WTC11 (cell line): ENCODE measurements around the gene SDC1. TPM values are rescaled to one million over a fixed set of nuclear protein-coding genes. Genes with fewer than 3 reads are reported as not detected.

ENCODE experiments used
- ATAC-seq: fragments of 200-7000 bp; cut with Tn5 transposase; 2 replicates; pipeline ENCODE4 v1.10.0; 2021; ENCODE audit warnings: mild to moderate bottlenecking, moderate library complexity
- CTCF ChIA-PET: fragments of 300-600 bp; sonication (Branson Sonifier 250); formaldehyde crosslinking; loops from one replicate; lab custom pipeline; 2021; ENCODE audit warnings: antibody characterized with exemption; lab: Charles Lee
- POLR2A ChIA-PET: fragments of 350-600 bp; sonication (Branson Sonifier 250); formaldehyde crosslinking; loops from one replicate; lab custom pipeline; 2021; ENCODE audit warnings: antibody characterized with exemption; lab: Charles Lee
- DNase-seq: peaks from one replicate; pipeline ENCODE4 v3.0.0; 2021; ENCODE audit warnings: low spot score
- H3K27ac Mint-ChIP-seq: 2 replicates; pipeline ENCODE4 v1.8.0; 2021; ENCODE audit warnings: mixed read lengths
- H3K27me3 Mint-ChIP-seq: 2 replicates; pipeline ENCODE4 v1.8.0; 2021; ENCODE audit warnings: low read depth, mild to moderate bottlenecking, moderate library complexity, mixed read lengths
- H3K36me3 Mint-ChIP-seq: 2 replicates; pipeline ENCODE4 v1.8.0; 2021; ENCODE audit warnings: mixed read lengths
- H3K4me1 Mint-ChIP-seq: 2 replicates; pipeline ENCODE4 v1.8.0; 2022; ENCODE audit warnings: mixed read lengths
- H3K4me3 Mint-ChIP-seq: 2 replicates; pipeline ENCODE4 v1.8.0; 2021; ENCODE audit warnings: mild to moderate bottlenecking, moderate library complexity, mixed read lengths
- H3K9me3 Mint-ChIP-seq: 2 replicates; pipeline ENCODE4 v1.8.0; 2021; ENCODE audit warnings: mixed read lengths
- GRHL2 ChIP-seq: fragments of 250-450 bp; sonication (Bioruptor Pico); IDR thresholded peaks from 2 replicates; pipeline ENCODE4 v1.8.0; 2022; ENCODE audit warnings: mild to moderate bottlenecking, moderate library complexity; ENCODE audit not compliant: insufficient replicate concordance, severe bottlenecking
- IRF2 ChIP-seq: sonication (generic); formaldehyde crosslinking; IDR thresholded peaks from 2 replicates; pipeline ENCODE4 v1.8.0; 2022; ENCODE audit warnings: low read depth, missing genetic modification reagents, borderline replicate concordance
- NFE2L1 ChIP-seq: sonication (generic); formaldehyde crosslinking; IDR thresholded peaks from 2 replicates; pipeline ENCODE4 v1.8.1; 2023; ENCODE audit warnings: missing genetic modification reagents
- NR2C2 ChIP-seq: sonication (generic); formaldehyde crosslinking; IDR thresholded peaks from 2 replicates; pipeline ENCODE4 v1.8.0; 2022; ENCODE audit warnings: mild to moderate bottlenecking, missing genetic modification reagents
- SMAD4 ChIP-seq: sonication (generic); formaldehyde crosslinking; IDR thresholded peaks from 2 replicates; pipeline ENCODE4 v1.8.0; 2022; ENCODE audit warnings: mild to moderate bottlenecking, missing genetic modification reagents
- SP1 ChIP-seq: sonication (generic); formaldehyde crosslinking; conservative IDR thresholded peaks from 2 replicates; pipeline ENCODE4 v1.8.1; 2022; ENCODE audit warnings: missing genetic modification reagents
- TCF7 ChIP-seq: sonication (generic); formaldehyde crosslinking; IDR thresholded peaks from 2 replicates; pipeline ENCODE4 v1.8.0; 2022; ENCODE audit warnings: mild to moderate bottlenecking, low read depth, missing genetic modification reagents, moderate library complexity
- ZBTB21 ChIP-seq: sonication (generic); formaldehyde crosslinking; IDR thresholded peaks from 2 replicates; pipeline ENCODE4 v1.8.1; 2023; ENCODE audit warnings: mild to moderate bottlenecking, missing genetic modification reagents, borderline replicate concordance
- ZNF232 ChIP-seq: sonication (generic); formaldehyde crosslinking; IDR thresholded peaks from 2 replicates; pipeline ENCODE4 v1.8.0; 2022; ENCODE audit warnings: mild to moderate bottlenecking, missing genetic modification reagents
- ZNF317 ChIP-seq: sonication (generic); formaldehyde crosslinking; IDR thresholded peaks from 2 replicates; pipeline ENCODE4 v1.8.1; 2023; ENCODE audit warnings: low read depth, mild to moderate bottlenecking, moderate library complexity, missing genetic modification reagents, borderline replicate concordance
- ZNF671 ChIP-seq: fragments of 250-450 bp; sonication (Bioruptor Pico); IDR thresholded peaks from 2 replicates; pipeline ENCODE4 v1.8.0; 2021; ENCODE audit warnings: mild to moderate bottlenecking
- total RNA-seq: library from RNA; stranded (reverse); gene quantifications from 3 replicates; pipeline ENCODE4 v1.2.3, GENCODE V29; 2021
- TF ChIP-seq, protein P1 (sequence below): sonication (generic); formaldehyde crosslinking; IDR thresholded peaks from 2 replicates; pipeline ENCODE4 v1.8.1; 2022; ENCODE audit warnings: missing genetic modification reagents, borderline replicate concordance
- TF ChIP-seq, protein P2 (sequence below): sonication (generic); formaldehyde crosslinking; IDR thresholded peaks from 2 replicates; pipeline ENCODE4 v1.8.1; 2023; ENCODE audit warnings: mild to moderate bottlenecking, missing genetic modification reagents, moderate library complexity
- TF ChIP-seq, protein P3 (sequence below): sonication (generic); formaldehyde crosslinking; IDR thresholded peaks from 2 replicates; pipeline ENCODE4 v1.8.0; 2023; ENCODE audit warnings: missing genetic modification reagents
- TF ChIP-seq, protein P4 (sequence below): fragments of 250-450 bp; sonication (Bioruptor Pico); IDR thresholded peaks from 2 replicates; pipeline ENCODE4 v1.8.0; 2021; ENCODE audit warnings: mild to moderate bottlenecking
- TF ChIP-seq, protein P5 (sequence below): sonication (generic); formaldehyde crosslinking; IDR thresholded peaks from 2 replicates; pipeline ENCODE4 v1.8.0; 2022; ENCODE audit warnings: missing genetic modification reagents

Gene SDC1
- total RNA-seq, 1 experiment from 2014 or later, result 52.6 TPM

DNA sequence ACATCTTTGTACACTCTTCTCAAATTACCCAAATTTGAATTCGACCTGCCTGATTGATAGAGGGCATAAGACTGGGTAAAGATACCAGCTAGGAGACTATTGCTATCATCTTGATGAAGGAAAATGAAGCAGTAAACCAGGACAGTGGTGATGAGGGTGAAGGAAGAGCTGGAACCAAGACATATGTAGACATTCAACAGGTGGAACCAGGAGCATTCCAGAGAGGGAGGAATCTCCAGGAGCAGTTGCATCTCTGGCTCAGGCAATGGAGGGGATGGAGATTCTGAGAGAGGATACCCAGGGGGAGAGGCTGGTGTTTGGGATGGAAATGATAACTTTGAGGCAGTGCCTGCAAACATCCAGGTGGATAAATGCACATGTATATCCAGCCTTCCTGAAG, 41.6 kb downstream of the SDC1 start:
- TF ChIP-seq ZNF671 (CRISPR knock-in tag) (no peak), NFE2L1 (no peak)
- TF ChIP-seq, protein P1, sequence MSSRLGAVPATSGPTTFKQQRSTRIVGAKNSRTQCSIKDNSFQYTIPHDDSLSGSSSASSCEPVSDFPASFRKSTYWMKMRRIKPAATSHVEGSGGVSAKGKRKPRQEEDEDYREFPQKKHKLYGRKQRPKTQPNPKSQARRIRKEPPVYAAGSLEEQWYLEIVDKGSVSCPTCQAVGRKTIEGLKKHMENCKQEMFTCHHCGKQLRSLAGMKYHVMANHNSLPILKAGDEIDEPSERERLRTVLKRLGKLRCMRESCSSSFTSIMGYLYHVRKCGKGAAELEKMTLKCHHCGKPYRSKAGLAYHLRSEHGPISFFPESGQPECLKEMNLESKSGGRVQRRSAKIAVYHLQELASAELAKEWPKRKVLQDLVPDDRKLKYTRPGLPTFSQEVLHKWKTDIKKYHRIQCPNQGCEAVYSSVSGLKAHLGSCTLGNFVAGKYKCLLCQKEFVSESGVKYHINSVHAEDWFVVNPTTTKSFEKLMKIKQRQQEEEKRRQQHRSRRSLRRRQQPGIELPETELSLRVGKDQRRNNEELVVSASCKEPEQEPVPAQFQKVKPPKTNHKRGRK (CRISPR knock-in tag), result no peak
- POLR2A ChIA-PET, result no interaction called here
- Mint-ChIP-seq H3K4me1 (peaks cover 22% of the 10 kb centered on the region), H3K4me3 (no peak overlapping the region), H3K27me3 (no peaks in the 10 kb centered on the region), H3K27ac (no peak overlapping the region), H3K36me3 (no peaks in the 10 kb centered on the region), H3K9me3 (no peaks in the 10 kb centered on the region)
- CTCF ChIA-PET, result interaction anchor here (1.1 kb wide), 1 partner anchor 42 kb away, joined by 3 read pairs; no protein-coding TSS in a partner anchor
- ATAC-seq (no peak), DNase-seq (no peak)

DNA sequence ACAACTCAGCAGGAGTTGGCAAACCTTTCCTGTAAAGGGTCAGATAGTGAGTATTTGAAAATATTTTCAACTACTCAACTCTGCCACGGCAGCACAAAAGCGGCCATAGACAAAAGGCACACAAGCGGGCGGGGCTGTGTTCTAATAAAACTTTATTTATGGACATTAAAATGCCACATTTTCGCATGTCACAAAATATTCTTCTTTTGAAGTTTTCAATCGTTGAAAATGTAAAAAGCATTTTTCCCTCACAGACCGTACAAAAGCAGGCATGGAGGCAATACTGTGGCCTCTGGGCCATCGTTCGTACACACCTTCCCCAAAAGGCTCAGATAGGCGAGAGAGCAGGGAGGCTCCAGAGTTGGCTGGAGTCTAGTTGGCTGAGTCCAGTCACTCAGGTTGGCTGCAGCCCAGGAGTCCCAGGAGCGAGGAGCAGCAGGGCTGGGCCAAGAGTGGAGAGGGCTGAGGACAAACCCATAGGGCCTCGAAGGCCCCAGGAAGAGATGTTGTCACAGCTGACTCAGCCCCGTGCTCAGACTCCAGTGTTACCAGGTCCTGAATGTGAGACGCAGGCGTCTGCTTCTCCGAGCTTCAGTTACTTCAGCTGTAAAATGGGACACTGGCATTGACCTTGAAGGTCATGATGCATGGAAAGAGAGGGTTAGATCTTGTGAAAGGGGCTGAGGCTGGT, 42.5 kb downstream of the SDC1 start:
- H3K4me1 Mint-ChIP-seq, result peaks cover 14% of the 10 kb centered on the region
- H3K4me3 Mint-ChIP-seq, result no peak overlapping the region
- H3K27ac Mint-ChIP-seq, result no peak overlapping the region
- TF ChIP-seq, protein P2, sequence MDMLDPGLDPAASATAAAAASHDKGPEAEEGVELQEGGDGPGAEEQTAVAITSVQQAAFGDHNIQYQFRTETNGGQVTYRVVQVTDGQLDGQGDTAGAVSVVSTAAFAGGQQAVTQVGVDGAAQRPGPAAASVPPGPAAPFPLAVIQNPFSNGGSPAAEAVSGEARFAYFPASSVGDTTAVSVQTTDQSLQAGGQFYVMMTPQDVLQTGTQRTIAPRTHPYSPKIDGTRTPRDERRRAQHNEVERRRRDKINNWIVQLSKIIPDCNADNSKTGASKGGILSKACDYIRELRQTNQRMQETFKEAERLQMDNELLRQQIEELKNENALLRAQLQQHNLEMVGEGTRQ (CRISPR knock-in tag), result no peak
- TF ChIP-seq SP1 (CRISPR knock-in tag) (no peak), SMAD4 (CRISPR knock-in tag) (no peak), GRHL2 (no peak), NR2C2 (CRISPR knock-in tag) (no peak), ZBTB21 (CRISPR knock-in tag) (no peak), ZNF317 (CRISPR knock-in tag) (no peak), TCF7 (no peak), IRF2 (CRISPR knock-in tag) (no peak), ZNF232 (CRISPR knock-in tag) (no peak)
- TF ChIP-seq, protein P3, sequence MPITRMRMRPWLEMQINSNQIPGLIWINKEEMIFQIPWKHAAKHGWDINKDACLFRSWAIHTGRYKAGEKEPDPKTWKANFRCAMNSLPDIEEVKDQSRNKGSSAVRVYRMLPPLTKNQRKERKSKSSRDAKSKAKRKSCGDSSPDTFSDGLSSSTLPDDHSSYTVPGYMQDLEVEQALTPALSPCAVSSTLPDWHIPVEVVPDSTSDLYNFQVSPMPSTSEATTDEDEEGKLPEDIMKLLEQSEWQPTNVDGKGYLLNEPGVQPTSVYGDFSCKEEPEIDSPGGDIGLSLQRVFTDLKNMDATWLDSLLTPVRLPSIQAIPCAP (CRISPR knock-in tag), result no peak
- TF ChIP-seq, protein P4, sequence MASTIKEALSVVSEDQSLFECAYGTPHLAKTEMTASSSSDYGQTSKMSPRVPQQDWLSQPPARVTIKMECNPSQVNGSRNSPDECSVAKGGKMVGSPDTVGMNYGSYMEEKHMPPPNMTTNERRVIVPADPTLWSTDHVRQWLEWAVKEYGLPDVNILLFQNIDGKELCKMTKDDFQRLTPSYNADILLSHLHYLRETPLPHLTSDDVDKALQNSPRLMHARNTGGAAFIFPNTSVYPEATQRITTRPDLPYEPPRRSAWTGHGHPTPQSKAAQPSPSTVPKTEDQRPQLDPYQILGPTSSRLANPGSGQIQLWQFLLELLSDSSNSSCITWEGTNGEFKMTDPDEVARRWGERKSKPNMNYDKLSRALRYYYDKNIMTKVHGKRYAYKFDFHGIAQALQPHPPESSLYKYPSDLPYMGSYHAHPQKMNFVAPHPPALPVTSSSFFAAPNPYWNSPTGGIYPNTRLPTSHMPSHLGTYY, result no peak
- TF ChIP-seq, protein P5, sequence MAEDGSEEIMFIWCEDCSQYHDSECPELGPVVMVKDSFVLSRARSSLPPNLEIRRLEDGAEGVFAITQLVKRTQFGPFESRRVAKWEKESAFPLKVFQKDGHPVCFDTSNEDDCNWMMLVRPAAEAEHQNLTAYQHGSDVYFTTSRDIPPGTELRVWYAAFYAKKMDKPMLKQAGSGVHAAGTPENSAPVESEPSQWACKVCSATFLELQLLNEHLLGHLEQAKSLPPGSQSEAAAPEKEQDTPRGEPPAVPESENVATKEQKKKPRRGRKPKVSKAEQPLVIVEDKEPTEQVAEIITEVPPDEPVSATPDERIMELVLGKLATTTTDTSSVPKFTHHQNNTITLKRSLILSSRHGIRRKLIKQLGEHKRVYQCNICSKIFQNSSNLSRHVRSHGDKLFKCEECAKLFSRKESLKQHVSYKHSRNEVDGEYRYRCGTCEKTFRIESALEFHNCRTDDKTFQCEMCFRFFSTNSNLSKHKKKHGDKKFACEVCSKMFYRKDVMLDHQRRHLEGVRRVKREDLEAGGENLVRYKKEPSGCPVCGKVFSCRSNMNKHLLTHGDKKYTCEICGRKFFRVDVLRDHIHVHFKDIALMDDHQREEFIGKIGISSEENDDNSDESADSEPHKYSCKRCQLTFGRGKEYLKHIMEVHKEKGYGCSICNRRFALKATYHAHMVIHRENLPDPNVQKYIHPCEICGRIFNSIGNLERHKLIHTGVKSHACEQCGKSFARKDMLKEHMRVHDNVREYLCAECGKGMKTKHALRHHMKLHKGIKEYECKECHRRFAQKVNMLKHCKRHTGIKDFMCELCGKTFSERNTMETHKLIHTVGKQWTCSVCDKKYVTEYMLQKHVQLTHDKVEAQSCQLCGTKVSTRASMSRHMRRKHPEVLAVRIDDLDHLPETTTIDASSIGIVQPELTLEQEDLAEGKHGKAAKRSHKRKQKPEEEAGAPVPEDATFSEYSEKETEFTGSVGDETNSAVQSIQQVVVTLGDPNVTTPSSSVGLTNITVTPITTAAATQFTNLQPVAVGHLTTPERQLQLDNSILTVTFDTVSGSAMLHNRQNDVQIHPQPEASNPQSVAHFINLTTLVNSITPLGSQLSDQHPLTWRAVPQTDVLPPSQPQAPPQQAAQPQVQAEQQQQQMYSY, result no peak
- H3K36me3 Mint-ChIP-seq, result no peaks in the 10 kb centered on the region
- DNase-seq (no peak), ATAC-seq (no peak)
- no peaks in the 10 kb centered on the region for H3K9me3 Mint-ChIP-seq
- no peaks in the 10 kb centered on the region for H3K27me3 Mint-ChIP-seq
- ChIA-PET POLR2A (no interaction called here), CTCF (interaction anchor here (1.1 to 1.3 kb wide), 2 partner anchors 43 to 76 kb away, joined by 3 read pairs; no protein-coding TSS in a partner anchor)
